ENCODE results near the gene SYNE2. TPM values are rescaled to one million over a fixed set of nuclear protein-coding genes. Genes with fewer than 3 reads are reported as not detected.

Gene SYNE2
- total and polyA plus RNA-seq, 2 of the 8 experiments (the other 6 are each of a cell fraction or from before 2014, with no cell fraction given) = 32.6 to 46.1 TPM

DNA sequence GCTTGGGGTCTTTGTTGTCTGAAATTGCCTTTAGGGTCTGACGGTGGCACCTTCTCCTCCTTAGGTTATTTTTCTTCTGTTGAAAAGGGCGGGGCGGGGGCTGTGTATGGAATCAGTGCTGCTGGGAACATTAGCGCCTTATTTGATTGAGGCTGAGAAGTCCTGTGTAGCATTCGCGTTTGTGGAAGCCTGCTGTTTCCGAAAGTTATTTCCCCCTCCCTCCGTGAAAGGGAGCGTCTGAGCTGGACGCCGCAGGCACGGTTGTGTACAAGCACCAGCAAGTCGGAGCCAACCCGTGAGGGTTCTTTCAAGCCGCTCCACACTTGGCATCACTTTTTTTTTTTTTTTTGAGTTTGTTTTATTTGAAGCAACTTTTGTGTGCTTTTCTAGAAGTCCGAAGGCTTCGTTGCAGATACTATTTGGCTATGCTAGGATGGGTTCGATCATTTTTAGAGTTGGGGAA is 1.1 kb downstream of the SYNE2 start:
- no peak overlapping the region for H3K56ac ChIP-seq (replicated peaks; ENCODE audit: insufficient read length, low read depth, low read length)
- H3K9ac ChIP-seq (replicated peaks in 1 of 4; ENCODE audit: extremely low read depth in 1 of 4, low read depth in 3 of 4, low read length in 3 of 4) = peak overlapping the region; percentile 40 to 79 (median 68)
- H3K79me2 ChIP-seq (ENCODE audit: control insufficient read depth in 1 of 2, insufficient read depth in 2 of 2, low read length in 2 of 2) = peaks cover 10 to 47% of the 10 kb centered on the region in 2 experiments
- H3K79me1 ChIP-seq (ENCODE audit: low read depth, low read length) = peaks cover 5% of the 10 kb centered on the region
- WGBS, 2 experiments (ENCODE audit: extremely low coverage in 1 of 2, insufficient coverage in 1 of 2, insufficient read length in 1 of 2, insufficient replicate concordance in 2 of 2, low coverage in 1 of 2, low lambda C conversion rate in 2 of 2, missing lambda C conversion rate in 1 of 2) = 4% methylated on average over 17 of the region's 18 CpGs; no CpG with 5 or more reads in 1 of the 2 experiments
- peaks cover 5 to 14% of the 10 kb centered on the region in 2 experiments for H4K20me1 ChIP-seq (replicated peaks in 1 of 2; ENCODE audit: control insufficient read depth in 1 of 2, insufficient read depth in 2 of 2, low read length in 2 of 2)
- POLR2A ChIA-PET (ENCODE audit: partially characterized antibody) = interaction anchor here (0.7 to 0.9 kb wide), 3 partner anchors 38 to 142 kb away, joined by 3 to 4 read pairs (median 4); no protein-coding TSS in a partner anchor
- H3K9me3 ChIP-seq (ENCODE audit: insufficient read depth in 2 of 2, low read depth in 1 of 2, low read length in 1 of 2) = no peaks in the 10 kb centered on the region
- H4K5ac ChIP-seq (ENCODE audit: insufficient read length, low read depth, low read length) = no peak overlapping the region
- H3K4me3 ChIP-seq (ENCODE audit: extremely low read depth in 1 of 4, insufficient read depth in 2 of 4, low read depth in 3 of 4, low read length in 4 of 4) = peak overlapping the region; percentile 78 to 84 (median 80)
- no peak overlapping the region for H2BK5ac ChIP-seq (ENCODE audit: low read depth, low read length)
- H3K27ac ChIP-seq (ENCODE audit: low read depth, low read length) = no peak overlapping the region
- H3K4ac ChIP-seq (replicated peaks; ENCODE audit: insufficient read length, low read depth, low read length) = no peak overlapping the region
- H3K23ac ChIP-seq (ENCODE audit: insufficient read length) = no peak overlapping the region
- H2BK12ac ChIP-seq (ENCODE audit: low read depth, low read length) = no peak overlapping the region
- H2AK5ac ChIP-seq (ENCODE audit: low read depth, low read length) = no peak overlapping the region
- H3K36me3 ChIP-seq (ENCODE audit: control insufficient read depth in 2 of 4, insufficient read depth in 4 of 4, low read length in 3 of 4) = no peaks in the 10 kb centered on the region
- H3K4me2 ChIP-seq (ENCODE audit: insufficient read depth in 1 of 2, low read depth in 2 of 2, low read length in 2 of 2) = peak overlapping the region; percentile 82 to 86
- TF ChIP-seq EGR1 (IDR thresholded peaks at IDR 0.05; ENCODE audit: borderline replicate concordance, low read depth, low read length) = no peak
- no peak overlapping the region for H2AFZ ChIP-seq (ENCODE audit: low read length)
- H2BK15ac ChIP-seq (ENCODE audit: low read length) = no peak overlapping the region
- CTCF ChIA-PET (ENCODE audit: partially characterized antibody) = interaction anchor here (0.7 kb wide), 1 partner anchor 142 kb away, joined by 3 read pairs; no protein-coding TSS in a partner anchor
- no peak overlapping the region for H3K14ac ChIP-seq (ENCODE audit: insufficient read length)
- peaks cover 10% of the 10 kb centered on the region; the same call in 1 of the 2 replicates for H3K23me2 ChIP-seq (ENCODE audit: low read depth, low read length)
- no peak for DNase-seq (ENCODE audit: low read depth in 1 of 2, low spot score in 2 of 2)
- H4K8ac ChIP-seq (ENCODE audit: extremely low read depth, insufficient read depth, low read length) = peak overlapping the region; percentile 86; the same call in 1 of the 2 replicates
- H3K18ac ChIP-seq (ENCODE audit: extremely low read depth, low read length) = 0 out of 2 replicates have a peak overlapping the region, but pooled peaks have one; percentile 38
- FAIRE-seq = no peak
- H3K4me1 ChIP-seq (replicated peaks in 1 of 4; ENCODE audit: control insufficient read depth in 3 of 4, insufficient read depth in 4 of 4, low read length in 3 of 4) = peaks cover 0 to 3% (median 2%) of the 10 kb centered on the region in 4 experiments; a peak in 5 of 7 replicates
- H2BK20ac ChIP-seq (ENCODE audit: low read length) = no peak overlapping the region
- no peak overlapping the region for H2BK120ac ChIP-seq (replicated peaks; ENCODE audit: low read depth, low read length)
- no peak overlapping the region for H4K91ac ChIP-seq (replicated peaks; ENCODE audit: insufficient read length, low read length)
- peaks cover 0 to 2% (median 0%) of the 10 kb centered on the region in 4 experiments; a peak in 2 of 7 replicates for H3K27me3 ChIP-seq (replicated peaks in 1 of 4; ENCODE audit: control insufficient read depth in 3 of 4, extremely low read depth in 1 of 4, insufficient read depth in 3 of 4, low read length in 3 of 4)

Data from H1 (cell line).